Suprapubic skin (tissue), 3 donors: Measurements from ENCODE around the gene SDC1.

Source experiments
- EP300 ChIP-seq: sonication (generic); formaldehyde crosslinking; IDR thresholded peaks from one replicate; pipeline ENCODE4 v1.6.1; 2017; ENCODE audit warnings: antibody characterized with exemption
- POLR2A ChIP-seq, 2 donors: fragments of 450-650 bp; IDR thresholded peaks; one replicate each; pipeline ENCODE4 v1.6.1; 2017; ENCODE audit warnings: antibody characterized with exemption in 2 of 2, mild to moderate bottlenecking in 2 of 2, moderate library complexity in 2 of 2
- TF ChIP-seq, protein P1 (sequence below), 2 donors: fragments of 200-600 bp in 1 of 2; fragments of 450-650 bp in 1 of 2; sonication (generic) in 1 of 2; IDR thresholded peaks; one replicate each; pipeline ENCODE4 v1.5.1; 2016 to 2019; ENCODE audit warnings: antibody characterized with exemption in 2 of 2, mild to moderate bottlenecking in 1 of 2, moderate library complexity in 1 of 2

DNA sequence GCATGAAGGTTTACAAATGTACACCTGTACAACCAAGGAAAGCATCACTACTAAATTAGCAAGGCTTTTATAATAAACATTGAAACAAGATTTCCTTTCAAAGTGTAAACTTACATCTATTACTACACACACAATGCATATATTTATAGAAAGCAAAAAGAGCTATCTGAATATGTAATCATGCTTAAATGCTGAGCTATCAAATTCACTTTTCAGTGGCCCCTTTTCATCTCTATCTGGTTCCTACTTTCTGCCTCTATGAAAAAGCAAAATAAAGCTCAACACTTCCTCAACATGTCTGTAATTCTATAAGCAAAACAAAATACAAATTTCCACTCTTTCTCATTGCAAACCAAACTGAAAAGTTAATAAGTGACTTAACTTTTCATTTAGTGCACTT, 25.5 kb upstream of the SDC1 start:
- TF ChIP-seq, protein P1, sequence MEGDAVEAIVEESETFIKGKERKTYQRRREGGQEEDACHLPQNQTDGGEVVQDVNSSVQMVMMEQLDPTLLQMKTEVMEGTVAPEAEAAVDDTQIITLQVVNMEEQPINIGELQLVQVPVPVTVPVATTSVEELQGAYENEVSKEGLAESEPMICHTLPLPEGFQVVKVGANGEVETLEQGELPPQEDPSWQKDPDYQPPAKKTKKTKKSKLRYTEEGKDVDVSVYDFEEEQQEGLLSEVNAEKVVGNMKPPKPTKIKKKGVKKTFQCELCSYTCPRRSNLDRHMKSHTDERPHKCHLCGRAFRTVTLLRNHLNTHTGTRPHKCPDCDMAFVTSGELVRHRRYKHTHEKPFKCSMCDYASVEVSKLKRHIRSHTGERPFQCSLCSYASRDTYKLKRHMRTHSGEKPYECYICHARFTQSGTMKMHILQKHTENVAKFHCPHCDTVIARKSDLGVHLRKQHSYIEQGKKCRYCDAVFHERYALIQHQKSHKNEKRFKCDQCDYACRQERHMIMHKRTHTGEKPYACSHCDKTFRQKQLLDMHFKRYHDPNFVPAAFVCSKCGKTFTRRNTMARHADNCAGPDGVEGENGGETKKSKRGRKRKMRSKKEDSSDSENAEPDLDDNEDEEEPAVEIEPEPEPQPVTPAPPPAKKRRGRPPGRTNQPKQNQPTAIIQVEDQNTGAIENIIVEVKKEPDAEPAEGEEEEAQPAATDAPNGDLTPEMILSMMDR (IDR thresholded peaks at IDR 0.05) = no peak
- TF ChIP-seq POLR2A (IDR thresholded peaks at IDR 0.05) (no peak), EP300 (no peak)
